ENCODE data around the gene WDPCP.

The WDPCP gene

DNA sequence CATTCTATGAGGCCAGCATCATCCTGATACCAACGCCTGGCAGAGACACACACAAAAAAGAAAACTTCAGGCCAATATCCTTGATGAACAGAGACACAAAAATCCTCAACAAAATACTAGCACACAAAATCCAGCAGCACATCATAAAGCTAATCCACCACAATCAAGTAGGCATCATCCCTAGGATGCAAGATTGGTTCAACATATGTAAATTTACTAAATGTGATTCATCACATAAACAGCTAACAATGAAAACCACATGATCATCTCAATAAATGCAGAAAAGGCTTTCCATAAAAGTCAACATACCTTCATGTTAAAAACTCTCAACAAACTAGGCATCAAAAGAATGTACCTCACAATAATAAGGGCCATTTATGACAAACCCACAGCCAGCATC is 65.3 kb downstream of the WDPCP start:
- TF ChIP-seq EZH2phosphoT487 (IDR thresholded peaks at IDR 0.05; ENCODE audit: borderline replicate concordance, low read length) (no peak), CTCF (IDR thresholded peaks at IDR 0.05; ENCODE audit: low read depth, low read length, poor library complexity, severe bottlenecking) (no peak)
- H3F3A ChIP-seq (ENCODE audit: control insufficient read depth, insufficient read depth), result no peaks in the 10 kb centered on the region
- no peaks in the 10 kb centered on the region for H3K27me3 ChIP-seq (ENCODE audit: control insufficient read depth, low read length)
- H3K4me1 ChIP-seq (ENCODE audit: control insufficient read depth, low read length), result no peaks in the 10 kb centered on the region
- H3K36me3 ChIP-seq (ENCODE audit: control insufficient read depth, low read length), result no peaks in the 10 kb centered on the region
- H4K20me1 ChIP-seq (ENCODE audit: control insufficient read depth, insufficient read depth, low read depth, low read length), result no peaks in the 10 kb centered on the region
- H3K9me3 ChIP-seq (ENCODE audit: control insufficient read depth, insufficient read depth, low read length), result peaks cover 11% of the 10 kb centered on the region
- no peak overlapping the region for H3K4me3 ChIP-seq (ENCODE audit: low read length)
- H3K4me2 ChIP-seq (ENCODE audit: low read length), result no peak overlapping the region
- H3K9me2 ChIP-seq (replicated peaks; ENCODE audit: control insufficient read depth, low read length), result no peaks in the 10 kb centered on the region
- H3K27ac ChIP-seq (ENCODE audit: low read depth, low read length), result no peak overlapping the region
- H3K79me2 ChIP-seq (ENCODE audit: control insufficient read depth, low read length), result peaks cover 14% of the 10 kb centered on the region; the same call in 1 of the 2 replicates

GRCh38 chr2:63520793-63521192 is 67.5 kb downstream of the WDPCP start:
- Histone ChIP-seq H3K79me2 (ENCODE audit: control insufficient read depth, low read length) (peaks cover 14% of the 10 kb centered on the region; the same call in 1 of the 2 replicates), H3K9me2 (replicated peaks; ENCODE audit: control insufficient read depth, low read length) (no peaks in the 10 kb centered on the region), H3K36me3 (ENCODE audit: control insufficient read depth, low read length) (no peaks in the 10 kb centered on the region), H3K27ac (ENCODE audit: low read depth, low read length) (no peak overlapping the region), H3K4me3 (ENCODE audit: low read length) (no peak overlapping the region), H3K27me3 (ENCODE audit: control insufficient read depth, low read length) (no peaks in the 10 kb centered on the region), H4K20me1 (ENCODE audit: control insufficient read depth, insufficient read depth, low read depth, low read length) (no peaks in the 10 kb centered on the region), H3F3A (ENCODE audit: control insufficient read depth, insufficient read depth) (no peaks in the 10 kb centered on the region), H3K4me1 (ENCODE audit: control insufficient read depth, low read length) (no peaks in the 10 kb centered on the region), H3K9me3 (ENCODE audit: control insufficient read depth, insufficient read depth, low read length) (peaks cover 11% of the 10 kb centered on the region), H3K4me2 (ENCODE audit: low read length) (no peak overlapping the region)
- TF ChIP-seq EZH2phosphoT487 (IDR thresholded peaks at IDR 0.05; ENCODE audit: borderline replicate concordance, low read length), result no peak
- TF ChIP-seq CTCF (IDR thresholded peaks at IDR 0.05; ENCODE audit: low read depth, low read length, poor library complexity, severe bottlenecking), result no peak

GRCh38 chr2:63514781-63515180 is 73.5 kb downstream of the WDPCP start:
- Histone ChIP-seq H3K79me2 (ENCODE audit: control insufficient read depth, low read length) (peaks cover 10% of the 10 kb centered on the region), H3K27ac (ENCODE audit: low read depth, low read length) (no peak overlapping the region), H3K36me3 (ENCODE audit: control insufficient read depth, low read length) (no peaks in the 10 kb centered on the region), H3K4me3 (ENCODE audit: low read length) (no peak overlapping the region), H3K4me1 (ENCODE audit: control insufficient read depth, low read length) (no peaks in the 10 kb centered on the region), H3K9me2 (replicated peaks; ENCODE audit: control insufficient read depth, low read length) (no peaks in the 10 kb centered on the region), H3K9me3 (ENCODE audit: control insufficient read depth, insufficient read depth, low read length) (no peaks in the 10 kb centered on the region), H4K20me1 (ENCODE audit: control insufficient read depth, insufficient read depth, low read depth, low read length) (no peaks in the 10 kb centered on the region), H3K27me3 (ENCODE audit: control insufficient read depth, low read length) (no peaks in the 10 kb centered on the region), H3F3A (ENCODE audit: control insufficient read depth, insufficient read depth) (no peaks in the 10 kb centered on the region), H3K4me2 (ENCODE audit: low read length) (no peak overlapping the region)
- no peak for TF ChIP-seq EZH2phosphoT487 (IDR thresholded peaks at IDR 0.05; ENCODE audit: borderline replicate concordance, low read length)
- no peak for TF ChIP-seq CTCF (IDR thresholded peaks at IDR 0.05; ENCODE audit: low read depth, low read length, poor library complexity, severe bottlenecking)
